CD14-positive monocyte (primary cell): ENCODE data around the gene ZC3H12C. TPM values are rescaled to one million over a fixed set of nuclear protein-coding genes. Genes with fewer than 3 reads are reported as not detected.

ENCODE experiments used
- DNase-seq, 3 donors: peaks; one replicate each; pipeline ENCODE4 v3.0.0-alpha.2; 2011 to 2022
- H2AFZ ChIP-seq: 2 replicates; pipeline ENCODE4 v1.6.0; 2012; ENCODE audit warnings: mild to moderate bottlenecking, low read depth, low read length, inconsistent platforms; ENCODE audit not compliant: insufficient read depth, poor library complexity, severe bottlenecking
- H3K27ac ChIP-seq, 2 donors: 1 replicate in 1 of 2; 2 replicates in 1 of 2; pipeline ENCODE4 v1.5.1; 2012 to 2013; ENCODE audit warnings: low read length in 2 of 2, control low read depth in 1 of 2, inconsistent platforms in 1 of 2, low read depth in 1 of 2, mild to moderate bottlenecking in 1 of 2
- H3K27me3 ChIP-seq, 2 donors: one replicate each; pipeline versions ENCODE4 v1.6.0 to v1.6.1; 2011 to 2013; ENCODE audit warnings: low read length in 2 of 2; ENCODE audit not compliant: control insufficient read depth in 2 of 2, insufficient read depth in 2 of 2
- H3K36me3 ChIP-seq, 2 donors: replicated peaks in 1 of 2; 1 replicate in 1 of 2; 2 replicates in 1 of 2; pipeline versions ENCODE4 v1.5.1 to v1.6.1; 2012 to 2013; ENCODE audit warnings: low read length in 2 of 2, control low read depth in 1 of 2, inconsistent platforms in 1 of 2, mild to moderate bottlenecking in 1 of 2; ENCODE audit not compliant: insufficient read depth in 2 of 2, control insufficient read depth in 1 of 2
- H3K4me1 ChIP-seq, 2 donors: 1 replicate in 1 of 2; 2 replicates in 1 of 2; pipeline versions ENCODE4 v1.5.1 to v1.6.1; 2012 to 2013; ENCODE audit warnings: low read length in 2 of 2, control low read depth in 1 of 2, inconsistent platforms in 1 of 2, mild to moderate bottlenecking in 1 of 2, moderate library complexity in 1 of 2; ENCODE audit not compliant: insufficient read depth in 2 of 2, control insufficient read depth in 1 of 2
- H3K4me2 ChIP-seq: replicated peaks from 2 replicates; pipeline ENCODE3; 2012; ENCODE audit warnings: low read length, moderate library complexity, mild to moderate bottlenecking; ENCODE audit not compliant: poor library complexity, severe bottlenecking; ENCODE audit errors: extremely low read depth
- H3K4me3 ChIP-seq, 3 experiments: fragments of 200-600 bp in 1 of 3; sonication (generic) in 1 of 3; replicated peaks in 1 of 3; 1 replicate in 2 of 3; 2 replicates in 1 of 3; pipeline ENCODE4 v1.5.1; 2011 to 2013; ENCODE audit warnings: low read length in 3 of 3, mild to moderate bottlenecking in 3 of 3, control low read depth in 2 of 3, low read depth in 2 of 3, inconsistent platforms in 1 of 3, moderate library complexity in 1 of 3
- H3K79me2 ChIP-seq: 2 replicates; pipeline ENCODE4 v1.6.0; 2012; ENCODE audit warnings: mild to moderate bottlenecking, control low read depth, inconsistent platforms, low read length, moderate library complexity; ENCODE audit not compliant: insufficient read depth
- H3K9ac ChIP-seq: 2 replicates; pipeline ENCODE4 v1.6.0; 2017; ENCODE audit warnings: low read length, mild to moderate bottlenecking; ENCODE audit not compliant: insufficient read depth, poor library complexity, severe bottlenecking
- H3K9me3 ChIP-seq, 2 donors: replicated peaks in 1 of 2; 1 replicate in 1 of 2; 2 replicates in 1 of 2; pipeline versions ENCODE4 v1.5.1 to v1.6.1; 2012 to 2013; ENCODE audit warnings: low read length in 2 of 2, control low read depth in 1 of 2; ENCODE audit not compliant: control insufficient read depth in 1 of 2, insufficient read depth in 1 of 2
- H4K20me1 ChIP-seq: 2 replicates; pipeline ENCODE4 v1.6.0; 2012; ENCODE audit warnings: mild to moderate bottlenecking, low read length, control low read depth, moderate library complexity; ENCODE audit not compliant: insufficient read depth
- H3K27ac Mint-ChIP-seq, 7 donors: one replicate each; pipeline ENCODE4 v1.8.0; 2020; ENCODE audit warnings: mild to moderate bottlenecking in 7 of 7, mixed read lengths in 7 of 7, moderate library complexity in 6 of 7, inconsistent platforms in 2 of 7
- H3K27me3 Mint-ChIP-seq, 3 donors: one replicate each; pipeline ENCODE4 v1.8.0; 2021 to 2022; ENCODE audit warnings: low read depth in 3 of 3, mild to moderate bottlenecking in 3 of 3, mixed read lengths in 3 of 3, moderate library complexity in 3 of 3, inconsistent platforms in 1 of 3
- H3K36me3 Mint-ChIP-seq, 2 donors: one replicate each; pipeline ENCODE4 v1.8.0; 2020; ENCODE audit warnings: mixed read lengths in 2 of 2, inconsistent platforms in 1 of 2, mild to moderate bottlenecking in 1 of 2
- H3K4me1 Mint-ChIP-seq: one replicate; pipeline ENCODE4 v1.8.0; 2020; ENCODE audit warnings: mild to moderate bottlenecking, mixed read lengths
- H3K4me3 Mint-ChIP-seq, 2 donors: one replicate each; pipeline ENCODE4 v1.8.0; 2020; ENCODE audit warnings: mild to moderate bottlenecking in 2 of 2, mixed read lengths in 2 of 2, moderate library complexity in 1 of 2
- H3K9me3 Mint-ChIP-seq, 7 donors: one replicate each; pipeline ENCODE4 v1.8.0; 2020 to 2022; ENCODE audit warnings: mixed read lengths in 7 of 7, mild to moderate bottlenecking in 6 of 7, moderate library complexity in 6 of 7, inconsistent platforms in 2 of 7
- CTCF ChIP-seq: fragments of 200-600 bp; IDR thresholded peaks from one replicate; pipeline ENCODE4 v1.8.0; 2022; ENCODE audit warnings: antibody characterized with exemption, mild to moderate bottlenecking
- WGBS: methylation state at CpG from one replicate; pipeline ENCODE4 v1.1.5; 2013; ENCODE audit warnings: missing lambda C conversion rate; ENCODE audit not compliant: insufficient coverage; 5-methylcytosine and 5-hydroxymethylcytosine counted together
- intact Hi-C, 2 donors: fragments of 100-400 bp; cut with micrococcal nuclease; formaldehyde crosslinking; loops; one replicate each; pipeline versions ENCODE4 v1.15.0 to v1.15.1; 2023
- polyA plus RNA-seq, 3 donors: library from polyadenylated mRNA; depleted of rRNA in 1 of 3; unstranded in 2 of 3; stranded (reverse) in 1 of 3; fragments of 300-500 nt in 2 of 3; fragments of >200 nt in 1 of 3; fragmentation: Illumina TruSeq in 2 of 3; gene quantifications; 1 replicate in 2 of 3; 2 replicates in 1 of 3; pipeline ENCODE4 v1.2.3, GENCODE V29; 2012 to 2021

The ZC3H12C gene
- polyA plus RNA-seq, 3 donors, result 0.47 to 2.6 (median 0.73) TPM

DNA sequence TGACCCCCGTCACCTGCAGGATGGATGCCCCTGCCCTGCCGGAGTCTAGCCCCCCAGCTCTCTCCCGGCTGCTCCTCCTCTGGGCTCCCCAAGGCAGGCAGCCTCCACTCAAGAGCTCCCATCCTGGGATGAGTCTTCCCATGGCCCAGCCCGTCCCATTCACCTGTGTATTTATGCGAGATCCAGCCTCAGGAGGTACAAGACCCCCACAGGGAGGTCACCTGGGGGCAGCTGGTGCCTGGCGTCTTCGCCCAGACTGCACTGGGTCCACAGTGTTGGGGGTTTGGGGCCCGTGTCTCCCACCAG is 43.0 kb upstream of the ZC3H12C start:
- H3K9me3 ChIP-seq, result peaks cover 25 to 39% of the 10 kb centered on the region in 2 donors
- H4K20me1 ChIP-seq, result no peaks in the 10 kb centered on the region
- H3K9ac ChIP-seq, result no peak overlapping the region
- peaks cover 0 to 3% (median 0%) of the 10 kb centered on the region in 3 donors for H3K27me3 Mint-ChIP-seq
- H3K36me3 Mint-ChIP-seq, result peaks cover 0 to 6% of the 10 kb centered on the region in 2 donors
- H3K9me3 Mint-ChIP-seq, result peaks cover 18 to 46% (median 33%) of the 10 kb centered on the region in 7 donors
- H3K79me2 ChIP-seq, result no peaks in the 10 kb centered on the region
- TF ChIP-seq CTCF, result no peak
- H3K4me1 ChIP-seq, result peaks cover 0 to 2% of the 10 kb centered on the region in 2 donors
- no peaks in the 10 kb centered on the region for H3K27me3 ChIP-seq
- no peak overlapping the region for H3K4me2 ChIP-seq
- peaks cover 2% of the 10 kb centered on the region for H3K4me1 Mint-ChIP-seq
- H3K4me3 Mint-ChIP-seq, result no peak overlapping the region
- no peak overlapping the region for H3K4me3 ChIP-seq
- no peak overlapping the region for H3K27ac ChIP-seq
- intact Hi-C loops, result no loop called here
- no peak for DNase-seq
- no peaks in the 10 kb centered on the region for H3K36me3 ChIP-seq
- 90% methylated on average over 7 of the region's 8 CpGs for WGBS
- no peak overlapping the region for H3K27ac Mint-ChIP-seq
- no peak overlapping the region for H2AFZ ChIP-seq

DNA sequence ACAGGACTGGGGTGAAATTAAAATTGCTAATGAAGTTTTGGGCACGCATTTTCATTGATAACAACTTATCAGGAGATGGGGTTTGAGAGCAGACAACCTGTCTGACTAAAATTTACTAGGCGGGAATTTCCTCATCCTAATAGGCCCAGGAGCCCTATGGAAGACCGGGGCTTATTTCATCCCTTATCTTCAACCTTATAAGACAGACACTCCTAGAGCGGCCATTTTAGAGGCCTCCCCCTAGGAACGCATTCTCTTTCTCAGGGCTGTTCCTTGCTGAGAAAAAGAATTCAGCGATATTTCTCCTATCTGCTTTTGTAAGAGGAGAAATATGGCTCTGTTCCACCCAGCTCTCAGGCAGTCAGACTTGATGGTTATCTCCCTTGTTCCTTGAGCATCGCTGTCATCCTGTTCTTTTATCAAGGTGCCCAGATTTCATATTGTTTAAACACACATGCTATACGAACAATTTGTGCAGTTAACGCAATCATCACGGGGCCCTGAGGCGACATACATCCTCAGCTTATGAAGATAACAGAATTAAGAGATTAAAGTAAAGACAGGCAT is 39.3 kb upstream of the ZC3H12C start:
- Histone ChIP-seq H4K20me1 (no peaks in the 10 kb centered on the region), H2AFZ (no peak overlapping the region), H3K9me3 (peaks cover 25 to 39% of the 10 kb centered on the region in 2 donors), H3K27me3 (no peaks in the 10 kb centered on the region), H3K79me2 (no peaks in the 10 kb centered on the region), H3K4me2 (no peak overlapping the region), H3K9ac (no peak overlapping the region), H3K4me1 (no peaks in the 10 kb centered on the region), H3K36me3 (no peaks in the 10 kb centered on the region), H3K27ac (no peak overlapping the region), H3K4me3 (no peak overlapping the region)
- Mint-ChIP-seq H3K9me3 (peaks cover 18 to 44% (median 32%) of the 10 kb centered on the region in 7 donors), H3K36me3 (peaks cover 0 to 6% of the 10 kb centered on the region in 2 donors), H3K4me3 (no peak overlapping the region), H3K27ac (peak overlapping the region in 1 of 7 donors; percentile 18), H3K27me3 (peaks cover 0 to 1% (median 0%) of the 10 kb centered on the region in 3 donors), H3K4me1 (no peaks in the 10 kb centered on the region)
- WGBS, result 90% methylated on average over 2 of the region's 11 CpGs
- intact Hi-C loops, result no loop called here
- no peak for DNase-seq
- TF ChIP-seq CTCF, result no peak
